ENCODE data around the gene FKRP. TPM values are rescaled to one million over a fixed set of nuclear protein-coding genes. Genes with fewer than 3 reads are reported as not detected.
A peak's percentile ranks its signal among the peaks of the same experiment; 100 is the strongest.

Gene FKRP
- total and polyA plus RNA-seq, 2 of the 13 experiments (the other 11 are each of a cell fraction or from before 2014, with no cell fraction given): 7.3 to 9.8 TPM

DNA sequence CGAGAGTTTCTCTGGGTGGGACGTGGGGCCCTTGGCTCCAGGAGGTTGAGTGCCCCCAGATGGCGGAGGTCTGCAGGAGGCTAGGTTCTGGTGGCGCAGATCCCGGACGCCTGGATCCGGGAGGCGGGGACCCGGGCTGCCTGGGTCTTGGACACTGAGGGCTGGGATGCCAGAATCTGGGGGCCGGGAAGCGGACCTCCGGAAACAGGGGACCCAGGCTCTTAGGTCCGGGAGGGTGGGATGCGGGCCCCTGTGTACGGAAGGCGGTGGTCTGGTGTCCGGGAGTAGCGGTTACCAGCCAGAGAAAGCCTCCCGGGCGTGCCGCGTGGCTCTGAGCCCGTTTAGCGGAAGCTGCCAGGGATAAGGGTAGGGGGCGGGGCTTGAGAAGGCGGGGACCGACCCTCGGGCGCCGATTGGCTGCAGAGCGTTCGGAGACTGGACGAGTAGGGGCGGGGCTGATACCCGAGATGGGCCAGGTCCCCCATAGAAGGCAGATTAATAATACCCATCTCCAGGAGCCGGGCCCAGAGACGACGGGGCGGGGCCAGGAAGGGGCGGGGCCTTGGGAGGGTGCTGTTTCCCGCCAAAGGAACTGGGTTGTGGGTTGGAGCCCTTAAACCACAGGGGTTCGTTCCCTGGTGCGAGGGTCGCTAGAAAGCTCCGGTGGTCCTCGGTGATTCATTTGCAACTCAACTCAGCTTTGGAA, 42.6 kb downstream of the FKRP start, which contains the start of gene SLC1A5 (continued):
- TF ChIP-seq, protein P1, sequence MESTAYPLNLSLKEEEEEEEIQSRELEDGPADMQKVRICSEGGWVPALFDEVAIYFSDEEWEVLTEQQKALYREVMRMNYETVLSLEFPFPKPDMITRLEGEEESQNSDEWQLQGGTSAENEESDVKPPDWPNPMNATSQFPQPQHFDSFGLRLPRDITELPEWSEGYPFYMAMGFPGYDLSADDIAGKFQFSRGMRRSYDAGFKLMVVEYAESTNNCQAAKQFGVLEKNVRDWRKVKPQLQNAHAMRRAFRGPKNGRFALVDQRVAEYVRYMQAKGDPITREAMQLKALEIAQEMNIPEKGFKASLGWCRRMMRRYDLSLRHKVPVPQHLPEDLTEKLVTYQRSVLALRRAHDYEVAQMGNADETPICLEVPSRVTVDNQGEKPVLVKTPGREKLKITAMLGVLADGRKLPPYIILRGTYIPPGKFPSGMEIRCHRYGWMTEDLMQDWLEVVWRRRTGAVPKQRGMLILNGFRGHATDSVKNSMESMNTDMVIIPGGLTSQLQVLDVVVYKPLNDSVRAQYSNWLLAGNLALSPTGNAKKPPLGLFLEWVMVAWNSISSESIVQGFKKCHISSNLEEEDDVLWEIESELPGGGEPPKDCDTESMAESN (CRISPR knock-in tag; conservative IDR thresholded peaks at IDR 0.05): no peak
- TF ChIP-seq, protein P2, sequence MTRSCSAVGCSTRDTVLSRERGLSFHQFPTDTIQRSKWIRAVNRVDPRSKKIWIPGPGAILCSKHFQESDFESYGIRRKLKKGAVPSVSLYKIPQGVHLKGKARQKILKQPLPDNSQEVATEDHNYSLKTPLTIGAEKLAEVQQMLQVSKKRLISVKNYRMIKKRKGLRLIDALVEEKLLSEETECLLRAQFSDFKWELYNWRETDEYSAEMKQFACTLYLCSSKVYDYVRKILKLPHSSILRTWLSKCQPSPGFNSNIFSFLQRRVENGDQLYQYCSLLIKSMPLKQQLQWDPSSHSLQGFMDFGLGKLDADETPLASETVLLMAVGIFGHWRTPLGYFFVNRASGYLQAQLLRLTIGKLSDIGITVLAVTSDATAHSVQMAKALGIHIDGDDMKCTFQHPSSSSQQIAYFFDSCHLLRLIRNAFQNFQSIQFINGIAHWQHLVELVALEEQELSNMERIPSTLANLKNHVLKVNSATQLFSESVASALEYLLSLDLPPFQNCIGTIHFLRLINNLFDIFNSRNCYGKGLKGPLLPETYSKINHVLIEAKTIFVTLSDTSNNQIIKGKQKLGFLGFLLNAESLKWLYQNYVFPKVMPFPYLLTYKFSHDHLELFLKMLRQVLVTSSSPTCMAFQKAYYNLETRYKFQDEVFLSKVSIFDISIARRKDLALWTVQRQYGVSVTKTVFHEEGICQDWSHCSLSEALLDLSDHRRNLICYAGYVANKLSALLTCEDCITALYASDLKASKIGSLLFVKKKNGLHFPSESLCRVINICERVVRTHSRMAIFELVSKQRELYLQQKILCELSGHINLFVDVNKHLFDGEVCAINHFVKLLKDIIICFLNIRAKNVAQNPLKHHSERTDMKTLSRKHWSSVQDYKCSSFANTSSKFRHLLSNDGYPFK (CRISPR knock-in tag; IDR thresholded peaks at IDR 0.05; ENCODE audit: borderline replicate concordance): peak; percentile 64; the same call in 1 of the 2 replicates
- TF ChIP-seq ZNF605 (CRISPR knock-in tag; IDR thresholded peaks at IDR 0.05) (peak; percentile 95), RXRB (CRISPR knock-in tag; IDR thresholded peaks at IDR 0.05; ENCODE audit: borderline replicate concordance) (peak; percentile 78; the same call in 1 of the 2 replicates), ZNF20 (CRISPR knock-in tag; IDR thresholded peaks at IDR 0.05) (no peak), RAD51 (IDR thresholded peaks at IDR 0.05; ENCODE audit: borderline replicate concordance) (no peak), RFX5 (IDR thresholded peaks at IDR 0.05; ENCODE audit: low read depth, low read length) (no peak; the same call in 1 of the 2 replicates), MTF1 (CRISPR knock-in tag; IDR thresholded peaks at IDR 0.05) (no peak; the same call in 1 of the 2 replicates), RELA (CRISPR knock-in tag; IDR thresholded peaks at IDR 0.05) (no peak), CENPX (CRISPR knock-in tag; IDR thresholded peaks at IDR 0.05) (no peak), ZNF678 (CRISPR knock-in tag; IDR thresholded peaks at IDR 0.05) (0 out of 2 replicates have a peak, but pooled peaks have one; percentile 58), ZNF792 (CRISPR knock-in tag; IDR thresholded peaks at IDR 0.05) (peak; percentile 84; the same call in 1 of the 2 replicates), ZNF180 (CRISPR knock-in tag; IDR thresholded peaks at IDR 0.05; ENCODE audit: borderline replicate concordance, low read depth) (no peak), KDM5B (CRISPR knock-in tag; IDR thresholded peaks at IDR 0.05; ENCODE audit: borderline replicate concordance) (no peak; the same call in 1 of the 2 replicates), ZNF737 (CRISPR knock-in tag; IDR thresholded peaks at IDR 0.05; ENCODE audit: borderline replicate concordance) (no peak), ZKSCAN5 (CRISPR knock-in tag; IDR thresholded peaks at IDR 0.05) (no peak), ZNF496 (CRISPR knock-in tag; IDR thresholded peaks at IDR 0.05; ENCODE audit: insufficient replicate concordance) (no peak), ZNF775 (CRISPR knock-in tag; IDR thresholded peaks at IDR 0.05; ENCODE audit: borderline replicate concordance) (no peak)
- TF ChIP-seq, protein P3, sequence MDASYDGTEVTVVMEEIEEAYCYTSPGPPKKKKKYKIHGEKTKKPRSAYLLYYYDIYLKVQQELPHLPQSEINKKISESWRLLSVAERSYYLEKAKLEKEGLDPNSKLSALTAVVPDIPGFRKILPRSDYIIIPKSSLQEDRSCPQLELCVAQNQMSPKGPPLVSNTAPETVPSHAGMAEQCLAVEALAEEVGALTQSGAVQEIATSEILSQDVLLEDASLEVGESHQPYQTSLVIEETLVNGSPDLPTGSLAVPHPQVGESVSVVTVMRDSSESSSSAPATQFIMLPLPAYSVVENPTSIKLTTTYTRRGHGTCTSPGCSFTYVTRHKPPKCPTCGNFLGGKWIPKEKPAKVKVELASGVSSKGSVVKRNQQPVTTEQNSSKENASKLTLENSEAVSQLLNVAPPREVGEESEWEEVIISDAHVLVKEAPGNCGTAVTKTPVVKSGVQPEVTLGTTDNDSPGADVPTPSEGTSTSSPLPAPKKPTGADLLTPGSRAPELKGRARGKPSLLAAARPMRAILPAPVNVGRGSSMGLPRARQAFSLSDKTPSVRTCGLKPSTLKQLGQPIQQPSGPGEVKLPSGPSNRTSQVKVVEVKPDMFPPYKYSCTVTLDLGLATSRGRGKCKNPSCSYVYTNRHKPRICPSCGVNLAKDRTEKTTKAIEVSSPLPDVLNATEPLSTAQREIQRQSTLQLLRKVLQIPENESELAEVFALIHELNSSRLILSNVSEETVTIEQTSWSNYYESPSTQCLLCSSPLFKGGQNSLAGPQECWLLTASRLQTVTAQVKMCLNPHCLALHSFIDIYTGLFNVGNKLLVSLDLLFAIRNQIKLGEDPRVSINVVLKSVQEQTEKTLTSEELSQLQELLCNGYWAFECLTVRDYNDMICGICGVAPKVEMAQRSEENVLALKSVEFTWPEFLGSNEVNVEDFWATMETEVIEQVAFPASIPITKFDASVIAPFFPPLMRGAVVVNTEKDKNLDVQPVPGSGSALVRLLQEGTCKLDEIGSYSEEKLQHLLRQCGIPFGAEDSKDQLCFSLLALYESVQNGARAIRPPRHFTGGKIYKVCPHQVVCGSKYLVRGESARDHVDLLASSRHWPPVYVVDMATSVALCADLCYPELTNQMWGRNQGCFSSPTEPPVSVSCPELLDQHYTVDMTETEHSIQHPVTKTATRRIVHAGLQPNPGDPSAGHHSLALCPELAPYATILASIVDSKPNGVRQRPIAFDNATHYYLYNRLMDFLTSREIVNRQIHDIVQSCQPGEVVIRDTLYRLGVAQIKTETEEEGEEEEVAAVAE (CRISPR knock-in tag; IDR thresholded peaks at IDR 0.05; ENCODE audit: borderline replicate concordance): peak; percentile 79; the same call in 1 of the 2 replicates
- TF ChIP-seq, protein P4, sequence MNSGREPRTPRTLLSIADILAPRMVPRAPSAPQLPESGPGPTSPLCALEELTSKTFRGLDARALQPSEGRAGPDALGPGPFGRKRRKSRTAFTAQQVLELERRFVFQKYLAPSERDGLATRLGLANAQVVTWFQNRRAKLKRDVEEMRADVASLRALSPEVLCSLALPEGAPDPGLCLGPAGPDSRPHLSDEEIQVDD (CRISPR knock-in tag; IDR thresholded peaks at IDR 0.05; ENCODE audit: borderline replicate concordance): no peak
